ENCODE data around the gene GALNT2. TPM values are rescaled to one million over a fixed set of nuclear protein-coding genes. Genes with fewer than 3 reads are reported as not detected.
A peak's percentile ranks its signal among the peaks of the same experiment; 100 is the strongest.

GALNT2 gene
- total and polyA plus RNA-seq, 9 of the 15 experiments (the other 6 are each of a cell fraction or from before 2014, with no cell fraction given): 1.6 to 106 (median 51.9) TPM

GRCh38 chr1:230243583-230244353 is 176.7 kb downstream of the GALNT2 start:
- H4K20me1 ChIP-seq (replicated peaks; ENCODE audit: control insufficient read depth, insufficient read depth, low read length): no peaks in the 10 kb centered on the region
- peak overlapping the region in 1 of 2 experiments; percentile 61; a peak in 1 of 4 replicates for H3K9ac ChIP-seq (ENCODE audit: insufficient read depth in 1 of 2, low read depth in 2 of 2, low read length in 2 of 2)
- ChIA-PET CTCF (ENCODE audit: low intra/inter-chr PET ratio) (no interaction called here), POLR2A (interaction anchor here (1.1 kb wide), 1 partner anchor 13 kb away, joined by 4 read pairs; no protein-coding TSS in a partner anchor)
- no peak overlapping the region for H3K4me3 ChIP-seq
- intact Hi-C loops (cut with micrococcal nuclease): no loop called here
- in situ Hi-C loops (cut with MboI): no loop called here
- BruUV-seq (replicated peaks): no TSS peak
- H3K9me3 ChIP-seq (replicated peaks; ENCODE audit: control insufficient read depth, insufficient read depth, low read depth, low read length): no peaks in the 10 kb centered on the region
- no peaks in the 10 kb centered on the region for H3K27me3 ChIP-seq (ENCODE audit: control insufficient read depth in 2 of 2, insufficient read depth in 2 of 2, low read length in 2 of 2)
- no peak overlapping the region for H3K27ac ChIP-seq (ENCODE audit: extremely low read depth, low read depth, low read length)
- H2AFZ ChIP-seq (ENCODE audit: low read depth, low read length): no peak overlapping the region
- TF ChIP-seq NCOA6 (IDR thresholded peaks at IDR 0.05) (no peak), POLR2AphosphoS2 (IDR thresholded peaks at IDR 0.05; ENCODE audit: low read length) (no peak), USF1 (CRISPR knock-in tag; IDR thresholded peaks at IDR 0.05) (no peak), ZKSCAN1 (IDR thresholded peaks at IDR 0.05; ENCODE audit: low read depth, low read length) (no peak), GTF3C2 (IDR thresholded peaks at IDR 0.05; ENCODE audit: borderline replicate concordance, extremely low read depth, insufficient read length) (no peak), NFE2 (IDR thresholded peaks at IDR 0.05; ENCODE audit: low read depth) (no peak), FOSL1 (tag; conservative IDR thresholded peaks at IDR 0.05) (no peak), MXD1 (CRISPR knock-in tag; IDR thresholded peaks at IDR 0.05; ENCODE audit: borderline replicate concordance, poor library complexity, severe bottlenecking) (no peak), RUNX1 (IDR thresholded peaks at IDR 0.05; ENCODE audit: low read depth) (no peak), GABPB2 (CRISPR knock-in tag; conservative IDR thresholded peaks at IDR 0.05) (no peak), ZNF239 (CRISPR knock-in tag; IDR thresholded peaks at IDR 0.05) (no peak), DPF2 (IDR thresholded peaks at IDR 0.05) (no peak), JUNB (CRISPR knock-in tag; conservative IDR thresholded peaks at IDR 0.05) (no peak), ZNF740 (CRISPR knock-in tag; IDR thresholded peaks at IDR 0.05) (no peak), ZNF740 (tag; IDR thresholded peaks at IDR 0.05) (no peak), KHSRP (IDR thresholded peaks at IDR 0.05) (no peak), HEY1 (CRISPR knock-in tag; IDR thresholded peaks at IDR 0.05; ENCODE audit: borderline replicate concordance) (no peak), ZNF347 (CRISPR knock-in tag; IDR thresholded peaks at IDR 0.05; ENCODE audit: low read depth) (no peak), STAT5A (IDR thresholded peaks at IDR 0.05; ENCODE audit: borderline replicate concordance, low read length) (no peak)
- H3K4me1 ChIP-seq (replicated peaks in 1 of 2; ENCODE audit: control insufficient read depth in 2 of 2, insufficient read depth in 2 of 2, low read length in 2 of 2): peaks cover 0 to 5% of the 10 kb centered on the region in 2 experiments; a peak in 2 of 5 replicates
- ATAC-seq (no peak), FAIRE-seq (no peak), DNase-seq (ENCODE audit: extremely low read depth in 1 of 4, low spot score in 3 of 4) (no peak)
- no peaks in the 10 kb centered on the region for H3K79me2 ChIP-seq (ENCODE audit: control insufficient read depth, insufficient read depth, low read length)
- H3K9me1 ChIP-seq (ENCODE audit: control insufficient read depth, insufficient read depth, low read length): no peaks in the 10 kb centered on the region
- H3K36me3 ChIP-seq (ENCODE audit: control insufficient read depth, insufficient read depth, low read length): peaks cover 76% of the 10 kb centered on the region
- 95% methylated on average over 15 of the region's 15 CpGs for WGBS (ENCODE audit: insufficient coverage, low coverage, missing lambda C conversion rate)
- H3K4me2 ChIP-seq (ENCODE audit: insufficient read depth, low read length): no peak overlapping the region

All from K562 (cell line).